ENCODE results near the gene SSRP1.

The SSRP1 gene

GRCh38 chr11:57276169-57276970 lies 59.3 kb downstream of the SSRP1 start:
- Histone ChIP-seq H3K27me3 (ENCODE audit: control insufficient read depth, low read length) (peaks cover 34% of the 10 kb centered on the region), H3K4me3 (ENCODE audit: low read length) (no peak overlapping the region), H3K9me2 (replicated peaks; ENCODE audit: control insufficient read depth, low read length) (no peaks in the 10 kb centered on the region), H3K27ac (ENCODE audit: low read depth, low read length) (no peak overlapping the region), H4K20me1 (ENCODE audit: control insufficient read depth, insufficient read depth, low read depth, low read length) (no peaks in the 10 kb centered on the region), H3K36me3 (ENCODE audit: control insufficient read depth, low read length) (no peaks in the 10 kb centered on the region), H3K79me2 (ENCODE audit: control insufficient read depth, low read length) (no peaks in the 10 kb centered on the region), H3K4me1 (ENCODE audit: control insufficient read depth, low read length) (no peaks in the 10 kb centered on the region), H3F3A (ENCODE audit: control insufficient read depth, insufficient read depth) (no peaks in the 10 kb centered on the region), H3K4me2 (ENCODE audit: low read length) (no peak overlapping the region), H3K9me3 (ENCODE audit: control insufficient read depth, insufficient read depth, low read length) (no peaks in the 10 kb centered on the region)
- TF ChIP-seq CTCF (IDR thresholded peaks at IDR 0.05; ENCODE audit: low read depth, low read length, poor library complexity, severe bottlenecking) (no peak), EZH2phosphoT487 (IDR thresholded peaks at IDR 0.05; ENCODE audit: borderline replicate concordance, low read length) (no peak)

Measured in DOHH2 (cell line).